DMS 273 treated with DMSO at 0.1 percent for 48 hours (cell line): Measurements from ENCODE around the gene GALNT9.

Experiments used
- DNase-seq: peaks from one replicate; lab custom pipeline; 2025; lab: John Stamatoyannopoulos, UW

Gene GALNT9

DNA sequence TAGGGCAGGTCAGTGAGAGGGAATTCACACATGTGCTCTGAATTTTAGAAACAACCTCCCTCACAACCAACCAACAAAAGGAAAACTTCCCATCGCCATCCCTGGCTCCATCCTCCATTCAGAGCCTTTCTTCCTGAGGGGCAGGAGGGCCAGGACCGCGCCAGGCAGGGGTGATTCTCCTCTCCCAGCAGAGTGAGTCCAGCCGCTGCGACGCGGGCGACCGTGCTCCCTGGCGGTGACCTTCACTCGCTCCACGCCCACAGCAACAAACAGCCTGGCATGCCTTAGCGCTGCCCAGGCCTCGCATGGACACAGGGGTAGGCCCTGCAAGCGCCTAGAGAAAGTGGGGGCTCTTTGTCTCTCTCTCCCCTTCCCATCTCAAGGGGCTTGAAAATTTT lies 3.7 kb downstream of the GALNT9 start:
- no peak for DNase-seq

DNA sequence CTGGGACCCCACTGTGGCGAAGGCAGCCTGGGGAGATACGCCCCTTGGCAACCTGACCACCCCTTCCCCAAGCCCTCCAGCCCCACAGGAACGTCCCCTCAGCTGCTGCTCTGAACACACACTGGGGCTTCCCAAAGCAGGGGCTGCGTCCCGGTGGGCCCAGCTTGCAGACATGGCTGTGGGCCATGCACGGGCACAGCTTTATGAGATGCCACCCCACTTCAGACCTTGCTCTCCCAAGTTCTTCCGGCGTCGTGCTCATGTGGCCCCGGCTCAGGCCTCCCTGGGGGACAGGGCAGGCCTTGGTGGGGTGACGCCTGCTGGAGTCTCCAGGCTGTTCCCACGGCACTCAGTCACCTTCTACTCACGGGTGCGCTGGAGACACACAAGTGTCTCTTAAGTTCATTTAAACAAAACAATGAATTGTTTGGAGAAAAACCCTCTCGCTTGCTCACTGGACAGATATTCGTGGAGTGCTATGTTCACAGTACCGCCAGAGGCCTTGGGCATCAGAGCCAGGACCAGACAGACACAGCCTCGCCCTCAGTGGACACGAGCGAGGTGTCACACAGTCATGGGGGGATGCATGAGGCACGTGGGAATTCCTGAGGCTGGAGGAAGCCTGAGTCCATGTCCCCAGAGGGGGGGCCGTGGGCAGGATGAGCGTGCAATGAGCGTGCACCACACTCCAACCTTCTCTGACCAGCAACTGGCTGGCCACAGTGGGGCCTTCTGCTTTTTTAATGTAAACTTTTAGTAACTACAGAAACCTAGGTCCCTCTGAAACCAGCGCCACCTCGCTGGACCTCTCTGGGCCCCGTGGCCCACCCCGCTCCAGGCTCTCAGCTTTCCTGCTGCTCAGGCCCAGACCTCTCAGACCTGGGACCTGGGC lies 4.3 kb downstream of the GALNT9 start:
- DNase-seq = no peak

GRCh38 chr12:132324173-132324572 lies 5.2 kb downstream of the GALNT9 start:
- DNase-seq = no peak

- no peak for DNase-seq
Measured at GRCh38 chr12:132323171-132324010, 6.0 kb downstream of the GALNT9 start.

GRCh38 chr12:132322206-132323132 lies 6.9 kb downstream of the GALNT9 start:
- no peak for DNase-seq

- no peak for DNase-seq
Measured at GRCh38 chr12:132321321-132322118, 7.9 kb downstream of the GALNT9 start.

GRCh38 chr12:132320767-132321211 lies 8.6 kb downstream of the GALNT9 start:
- no peak for DNase-seq

DNA sequence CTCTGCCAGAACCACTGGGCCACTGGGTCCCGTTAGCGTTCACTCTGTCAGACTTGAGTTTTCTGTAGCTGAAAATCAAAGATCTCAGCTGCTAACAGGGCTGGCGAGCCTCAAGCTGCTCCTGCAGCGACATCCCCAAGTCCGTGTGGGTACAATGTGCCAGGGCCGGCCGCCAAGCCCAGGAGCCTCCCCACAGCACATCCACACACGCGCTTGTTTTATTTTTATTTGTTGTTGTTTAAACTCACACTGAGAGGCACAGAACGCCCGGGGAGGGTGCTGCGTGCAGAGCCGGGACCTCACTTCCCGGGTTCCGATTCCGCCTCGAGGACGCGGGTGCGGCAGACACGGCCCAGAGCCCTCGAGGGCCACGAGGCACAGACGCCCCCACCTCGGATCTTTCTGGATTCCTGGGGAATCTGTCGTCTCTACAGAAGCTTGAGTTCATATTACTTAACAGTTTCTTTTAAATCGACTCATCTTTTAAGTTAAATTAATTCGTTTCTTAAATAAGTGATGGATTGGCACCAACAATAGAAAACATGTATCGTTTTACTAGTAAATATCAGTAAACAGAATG lies 9.3 kb downstream of the GALNT9 start:
- no peak for DNase-seq

DNA sequence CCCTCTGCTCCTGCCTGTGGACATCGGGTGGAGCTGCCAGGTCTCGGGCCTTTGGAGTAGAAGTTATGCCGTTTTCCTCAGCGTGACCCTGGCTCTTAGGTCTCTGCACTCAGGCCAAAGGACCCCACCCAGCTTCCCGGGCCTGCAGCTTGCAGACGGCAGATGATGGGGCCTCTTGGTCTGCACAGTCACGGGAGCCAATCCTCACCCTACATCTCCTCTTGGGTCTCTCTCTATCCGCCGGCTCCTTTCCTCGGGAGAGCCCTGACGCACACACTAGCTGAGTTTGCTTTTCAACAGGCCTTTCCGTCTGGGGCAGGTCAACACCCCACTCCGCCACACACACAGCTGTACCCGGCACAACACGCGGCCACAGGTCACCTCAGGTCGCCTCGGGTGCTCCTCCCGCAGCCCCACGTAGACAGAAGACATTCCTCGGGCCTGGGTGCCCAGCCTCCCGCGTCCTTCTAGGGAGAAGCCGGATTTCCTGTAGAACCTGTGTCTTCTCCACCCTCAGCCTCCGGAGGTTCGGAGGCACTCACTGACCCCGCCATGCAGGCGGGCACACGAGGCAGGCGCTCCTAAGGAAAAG lies 9.9 kb downstream of the GALNT9 start:
- DNase-seq = no peak

DNA sequence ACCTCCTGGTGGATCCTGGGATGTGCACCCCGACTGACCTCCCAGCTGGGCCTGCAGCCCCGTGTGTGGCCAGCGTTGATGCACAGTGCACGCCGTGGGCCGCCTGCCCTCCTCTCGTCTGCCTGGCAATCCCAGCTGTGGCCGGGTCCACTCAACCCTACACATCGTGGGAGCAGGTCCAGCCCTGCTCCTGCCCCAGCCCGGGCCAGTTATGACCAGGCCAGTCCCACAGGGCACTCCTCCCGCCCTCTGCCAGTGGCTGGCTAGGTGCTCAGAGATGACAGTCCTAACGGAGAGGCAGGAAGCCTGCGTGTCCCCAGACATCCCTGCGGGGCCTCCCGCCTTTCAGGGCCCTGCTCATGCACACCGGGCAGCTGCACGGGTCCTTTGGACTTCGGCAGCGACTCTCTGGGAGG lies 10.8 kb downstream of the GALNT9 start:
- DNase-seq = no peak

GRCh38 chr12:132318135-132318534 lies 11.3 kb downstream of the GALNT9 start:
- DNase-seq = no peak

DNA sequence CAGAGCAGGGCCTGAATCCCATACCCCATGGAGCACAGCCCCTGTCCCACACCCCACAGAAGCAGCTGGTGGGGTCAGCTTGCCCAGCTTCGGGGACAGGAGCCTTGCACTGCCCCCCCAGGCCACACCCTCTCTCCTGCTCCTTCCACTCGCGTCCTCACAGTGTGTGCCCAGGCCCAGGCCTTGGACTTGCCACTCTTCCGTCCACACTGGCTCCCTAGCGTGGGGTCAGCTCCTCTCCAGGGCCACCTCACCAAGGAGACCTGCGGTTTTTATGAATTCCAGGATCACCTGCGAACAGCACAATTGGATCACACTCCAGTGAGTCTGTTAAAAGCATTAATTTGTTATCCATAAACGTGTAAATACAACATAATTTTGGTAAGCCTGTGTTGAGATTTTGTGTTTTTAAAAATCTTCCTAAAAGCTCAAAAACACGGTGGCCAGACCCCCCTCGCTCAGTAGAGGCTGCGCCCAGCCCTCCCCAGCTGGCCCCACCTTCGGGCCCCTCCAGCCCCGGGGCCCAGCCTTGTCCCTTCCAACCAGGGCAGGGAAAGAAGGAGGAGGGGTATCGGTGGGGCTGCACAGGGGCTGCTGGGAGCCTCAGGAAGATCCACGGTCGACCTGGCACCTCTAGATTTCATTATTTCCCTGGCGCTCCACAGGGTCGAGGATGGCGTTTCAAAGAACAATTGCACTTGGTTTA lies 12.0 kb downstream of the GALNT9 start:
- DNase-seq = no peak

DNA sequence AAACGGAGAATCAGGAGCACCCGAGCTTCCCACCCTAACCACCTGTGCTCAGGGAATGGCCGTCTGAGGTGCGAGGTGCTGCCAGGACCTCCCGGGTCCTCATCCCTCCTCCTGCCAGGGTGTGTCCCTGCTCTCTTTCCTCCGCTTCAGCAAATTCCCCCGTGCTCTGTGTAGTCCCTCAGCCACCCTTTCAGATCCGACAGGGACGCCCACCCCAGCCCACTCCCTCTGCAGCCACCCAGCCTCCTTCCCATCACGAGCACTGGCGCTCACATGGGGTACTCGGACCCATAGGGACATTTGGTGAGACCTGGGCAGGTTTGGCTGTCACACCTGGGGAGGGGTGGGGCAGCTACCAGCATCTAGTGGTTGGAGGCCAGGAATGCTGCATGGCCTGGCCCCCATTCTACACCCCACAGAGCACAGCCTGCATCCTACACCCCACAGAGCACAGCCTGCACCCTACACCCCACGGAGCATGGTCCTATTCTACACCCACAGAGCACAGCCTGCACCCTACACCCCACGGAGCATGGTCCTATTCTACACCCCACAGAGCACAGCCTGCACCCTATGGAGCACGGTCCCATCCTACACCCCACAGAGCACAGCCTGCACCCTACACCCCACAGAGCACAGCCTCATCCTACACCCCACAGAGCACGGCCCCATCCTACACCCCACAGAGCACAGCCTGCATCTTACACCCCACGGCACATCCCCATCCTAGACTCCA lies 12.7 kb downstream of the GALNT9 start:
- no peak for DNase-seq

DNA sequence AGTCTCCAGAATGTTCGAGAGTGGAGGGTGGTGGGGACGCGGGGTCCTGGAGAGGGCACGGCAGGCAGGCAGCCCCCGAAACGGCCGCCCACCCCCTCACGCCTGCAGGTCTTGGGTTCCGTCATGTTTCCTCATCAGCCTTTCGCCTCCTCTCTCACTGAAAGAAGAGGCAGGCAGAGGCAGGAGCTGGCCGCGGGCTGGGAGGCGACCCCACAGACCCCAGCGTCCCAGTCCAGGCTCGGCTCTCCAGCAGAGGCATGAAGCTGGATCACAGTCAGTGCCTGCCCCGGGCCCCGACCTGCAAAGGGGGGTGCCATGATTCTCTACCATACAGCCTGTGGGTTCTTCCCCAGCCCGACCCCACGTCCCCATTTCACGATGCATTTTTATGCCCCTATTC lies 13.4 kb downstream of the GALNT9 start:
- DNase-seq = no peak

DNA sequence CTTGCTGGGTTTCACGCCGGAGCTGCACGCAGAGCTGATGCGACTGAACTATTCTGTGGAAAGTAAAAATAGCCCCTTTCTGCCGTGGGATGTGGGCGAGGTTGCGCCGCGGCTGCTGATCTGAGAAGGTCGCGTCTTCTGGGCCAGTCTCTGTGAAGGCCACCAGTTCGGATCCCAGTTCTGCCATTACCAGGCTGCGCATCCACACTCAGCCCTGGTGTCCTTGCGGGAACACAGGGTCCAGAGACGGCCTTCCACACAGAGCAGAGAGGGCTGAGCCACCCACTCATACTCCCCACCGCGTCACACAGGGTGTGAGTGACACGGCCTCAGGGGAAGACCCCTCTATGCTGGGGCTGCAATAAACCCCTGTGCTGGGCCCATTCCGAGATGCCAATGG lies 13.9 kb downstream of the GALNT9 start:
- DNase-seq = no peak

DNA sequence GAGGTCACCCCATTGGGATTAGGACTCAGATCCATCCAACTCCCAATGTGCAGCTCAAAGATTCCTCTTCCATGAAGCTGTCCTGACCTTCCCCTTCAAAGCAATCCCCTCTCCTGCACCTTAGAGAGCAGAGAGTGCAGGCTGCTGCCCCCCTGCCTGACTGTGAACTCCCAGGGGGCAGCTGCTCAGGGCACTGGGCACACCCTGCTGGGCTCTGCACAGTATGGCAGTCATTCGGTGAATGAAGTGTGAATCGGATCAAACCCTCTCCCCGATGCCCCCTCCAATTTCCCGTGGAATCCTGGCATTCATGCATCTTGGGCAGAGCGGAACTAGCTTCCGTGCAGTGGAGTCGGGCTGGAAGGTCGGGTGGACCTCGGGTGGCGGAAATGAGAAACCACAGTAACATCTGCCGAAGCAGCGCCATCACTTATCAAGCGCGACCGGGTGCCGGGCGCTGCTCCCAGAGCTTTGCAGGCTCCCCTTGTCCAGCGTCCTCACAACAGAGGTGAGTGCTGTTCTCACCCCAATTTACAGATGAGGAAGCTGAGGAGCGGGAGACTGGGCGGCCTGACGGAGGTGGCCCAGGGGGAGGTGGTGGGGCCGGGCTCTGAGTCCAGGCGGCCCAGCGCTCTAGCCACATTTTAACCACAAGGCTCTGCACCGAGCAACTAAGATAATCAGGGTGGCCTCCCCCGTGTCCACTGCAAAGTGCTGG lies 14.7 kb downstream of the GALNT9 start:
- DNase-seq = no peak

GRCh38 chr12:132314035-132314434 lies 15.4 kb downstream of the GALNT9 start:
- DNase-seq = no peak

DNA sequence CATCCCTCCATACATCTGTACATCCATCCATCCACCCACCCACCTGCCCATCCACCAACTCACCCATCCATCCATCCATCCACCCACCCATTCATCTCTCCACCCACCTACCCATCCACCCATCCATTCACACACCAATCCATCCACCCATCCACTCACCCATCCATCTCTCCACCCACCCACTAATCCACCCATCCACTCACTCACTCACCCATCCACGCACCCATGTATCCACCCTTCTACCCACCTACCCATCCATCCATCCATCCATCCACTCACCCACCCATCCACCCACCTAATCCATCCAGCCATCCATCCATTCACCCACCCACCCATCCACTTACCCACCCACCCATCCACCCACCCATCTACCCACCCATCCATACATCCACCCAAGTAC lies 16.2 kb downstream of the GALNT9 start:
- no peak for DNase-seq
